HG03045 (cell line): ENCODE data around the gene POU6F2.

Source experiments
- ATAC-seq: cut with Tn5 transposase; IDR thresholded peaks from one replicate; pipeline ENCODE4 v1.9.1; 2021; ENCODE audit warnings: mild to moderate bottlenecking, moderate library complexity; ENCODE audit not compliant: unreplicated experiment

Gene POU6F2

GRCh38 chr7:39488467-39489393, 511.0 kb downstream of the POU6F2 start:
- ATAC-seq: no peak

- ATAC-seq: no peak
Measured at GRCh38 chr7:39490296-39490695, 512.6 kb downstream of the POU6F2 start.

- ATAC-seq: no peak
Measured at GRCh38 chr7:39493934-39494333, 516.2 kb downstream of the POU6F2 start.

- no peak for ATAC-seq
Measured at GRCh38 chr7:39501358-39501757, 523.6 kb downstream of the POU6F2 start.

- no peak for ATAC-seq
Measured at GRCh38 chr7:39504963-39505362, 527.3 kb downstream of the POU6F2 start.

GRCh38 chr7:39507866-39508551, 530.3 kb downstream of the POU6F2 start:
- no peak for ATAC-seq

- no peak for ATAC-seq
Measured at GRCh38 chr7:39509436-39509835, 531.7 kb downstream of the POU6F2 start.

GRCh38 chr7:39509912-39510311, 532.2 kb downstream of the POU6F2 start:
- ATAC-seq: no peak

- no peak for ATAC-seq
Measured at GRCh38 chr7:39510864-39511354, 533.2 kb downstream of the POU6F2 start.

GRCh38 chr7:39515534-39516228, 538.0 kb downstream of the POU6F2 start:
- ATAC-seq: no peak

GRCh38 chr7:39516498-39516897, 538.8 kb downstream of the POU6F2 start:
- ATAC-seq: no peak

- ATAC-seq: no peak
Measured at GRCh38 chr7:39517240-39517639, 539.5 kb downstream of the POU6F2 start.
